HG03354 (cell line): ENCODE measurements around the gene SLC39A9.
"Not testable (repeated sequence)": the region's sequence is repeated elsewhere in the genome, so short reads cannot be mapped to it uniquely, and the experiment has no call there.

Experiments used
- ATAC-seq: cut with Tn5 transposase; IDR thresholded peaks from one replicate; pipeline ENCODE4 v1.9.1; 2021; ENCODE audit warnings: mild to moderate bottlenecking; ENCODE audit not compliant: unreplicated experiment, poor library complexity, severe bottlenecking

The SLC39A9 gene

DNA sequence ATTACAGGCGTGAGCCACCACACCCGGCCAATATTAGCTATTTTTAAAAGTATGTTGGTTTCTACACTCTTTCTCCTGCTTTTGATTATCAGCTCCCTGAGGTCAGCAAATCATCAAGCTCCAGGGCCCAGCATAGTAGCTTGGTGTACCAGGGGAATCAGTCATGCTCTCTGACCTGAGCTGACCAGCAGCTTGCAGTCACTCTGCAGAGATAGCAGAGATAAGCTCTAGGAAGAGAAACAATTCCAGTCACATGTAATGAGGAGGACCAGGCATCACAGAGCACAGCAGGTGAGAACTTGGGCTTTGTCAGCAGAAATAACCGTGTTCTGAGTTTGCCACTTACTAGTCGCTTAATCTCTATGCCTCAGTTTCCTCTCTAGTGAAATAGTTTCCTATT, 94.5 kb downstream of the SLC39A9 start:
- ATAC-seq = no peak

DNA sequence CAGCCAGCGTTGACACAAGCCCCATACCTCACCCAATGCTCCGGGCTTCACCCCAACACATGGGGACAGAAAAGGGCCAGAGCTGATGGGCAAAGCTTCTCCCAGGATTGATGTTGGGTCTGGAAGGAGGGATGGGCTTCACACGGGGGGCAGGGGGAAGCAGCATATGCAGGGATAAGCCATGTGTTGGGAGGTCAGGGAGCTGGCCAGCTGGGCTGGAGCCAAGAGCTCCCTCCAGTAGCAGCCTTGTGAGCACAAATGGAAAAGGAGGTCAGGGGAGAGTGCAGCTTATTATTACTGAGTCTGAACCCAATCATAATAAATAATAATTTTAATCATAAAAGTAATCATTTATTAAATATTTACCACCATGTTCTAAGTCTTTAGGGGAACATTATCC, 95.3 kb downstream of the SLC39A9 start:
- ATAC-seq = no peak

GRCh38 chr14:69495341-69495921, 96.9 kb downstream of the SLC39A9 start:
- no peak for ATAC-seq

DNA sequence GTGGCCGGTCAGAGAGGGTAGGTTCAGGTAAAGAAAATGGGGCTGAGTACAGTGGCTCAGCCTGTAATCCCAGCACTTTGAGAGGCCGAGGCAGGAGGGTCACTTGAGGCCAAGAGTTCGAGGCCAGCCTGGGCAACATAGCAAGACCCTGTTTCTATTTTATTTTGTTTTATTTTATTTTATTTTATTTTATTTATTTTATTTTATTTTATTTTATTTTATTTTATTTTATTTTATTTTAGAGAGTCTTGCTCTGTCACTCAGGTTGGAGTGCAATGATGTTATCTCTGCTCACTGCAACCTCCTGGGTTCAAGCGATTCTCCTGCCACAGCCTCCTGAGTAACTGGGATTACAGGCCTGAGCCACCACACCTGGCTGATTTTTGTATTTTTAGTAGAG, 99.4 kb downstream of the SLC39A9 start:
- ATAC-seq = not testable (repeated sequence)

GRCh38 chr14:69498286-69498685, 99.8 kb downstream of the SLC39A9 start:
- ATAC-seq = not testable (repeated sequence)

DNA sequence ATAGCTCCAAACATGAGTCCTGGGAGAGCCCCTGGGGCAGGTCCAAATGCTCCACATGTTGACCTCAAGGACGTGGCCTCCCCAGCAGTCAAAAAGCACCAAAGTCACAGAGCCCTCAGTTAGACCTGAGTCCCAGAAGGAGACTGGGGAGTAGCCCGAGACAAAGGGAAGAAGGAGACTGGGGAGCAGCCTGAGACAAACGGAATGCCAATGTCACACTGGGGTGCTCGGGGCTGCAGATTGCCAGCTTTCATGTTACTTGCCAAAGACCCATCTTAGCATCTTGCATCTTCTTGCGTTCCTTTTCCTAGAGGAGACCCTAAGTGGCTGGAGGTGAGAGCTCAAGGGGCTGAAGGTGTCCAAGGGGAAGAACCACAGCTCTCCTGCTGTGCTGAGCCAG, 100.9 kb downstream of the SLC39A9 start:
- no peak for ATAC-seq

DNA sequence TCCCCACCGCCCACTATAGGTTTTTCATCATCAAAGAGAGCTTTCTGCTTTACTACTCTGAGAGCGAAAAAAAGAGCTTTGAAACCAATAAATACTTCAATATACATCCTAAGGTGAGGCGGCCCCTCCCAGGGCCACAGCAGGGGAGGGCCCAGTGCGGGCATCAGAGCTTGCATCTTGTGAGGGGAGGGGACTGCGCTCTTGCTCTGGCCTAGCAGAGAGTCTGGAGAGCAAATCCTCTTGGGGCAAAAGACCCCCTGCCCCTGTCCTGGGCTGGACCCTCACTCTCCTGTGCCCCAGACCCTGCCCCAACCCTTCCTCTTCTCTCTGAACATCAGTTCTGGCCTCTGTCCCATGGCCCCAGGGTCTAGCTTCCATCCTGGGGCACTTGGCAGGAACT, 101.6 kb downstream of the SLC39A9 start:
- ATAC-seq = no peak

GRCh38 chr14:69500736-69501135, 102.2 kb downstream of the SLC39A9 start:
- ATAC-seq = no peak

DNA sequence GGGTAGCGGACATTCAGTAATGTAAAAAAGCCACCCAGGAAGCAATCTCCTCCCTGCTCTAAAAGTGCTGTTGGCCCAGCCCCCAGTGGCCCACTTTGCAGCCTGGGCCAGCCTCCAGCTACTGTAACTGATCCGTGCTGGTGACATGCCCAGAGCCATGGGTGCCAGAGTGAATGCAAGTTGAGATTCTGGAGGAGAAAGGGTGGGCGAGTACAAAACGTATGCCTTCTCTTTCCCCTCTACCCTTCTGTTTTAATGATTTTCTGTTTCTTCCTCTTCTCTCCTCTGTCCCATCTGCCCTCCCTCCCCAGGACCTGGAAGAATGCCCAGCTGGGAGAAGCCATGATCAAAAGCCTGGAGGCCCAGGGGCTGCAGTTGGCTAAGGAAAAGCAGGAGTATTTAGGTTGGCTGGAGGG, 102.9 kb downstream of the SLC39A9 start:
- no peak for ATAC-seq

GRCh38 chr14:69504775-69505174, 106.3 kb downstream of the SLC39A9 start:
- no peak for ATAC-seq

GRCh38 chr14:69505338-69506240, 107.1 kb downstream of the SLC39A9 start:
- ATAC-seq = no peak

GRCh38 chr14:69506241-69506595, 107.7 kb downstream of the SLC39A9 start:
- no peak for ATAC-seq
